PC-9 (cell line): ENCODE results near the gene SH3RF2. TPM values are rescaled to one million over a fixed set of nuclear protein-coding genes. Genes with fewer than 3 reads are reported as not detected.
A peak's percentile ranks its signal among the peaks of the same experiment; 100 is the strongest.

Source experiments
- BruUV-seq: library from RNA; stranded (reverse); fragments of 400-500 nt; replicated peaks from 2 replicates; lab custom pipeline; 2021; lab: Mats Ljungman, UMichigan
- CTCF ChIA-PET: fragments of 300-600 bp; sonication (Branson Sonifier 250); formaldehyde crosslinking; loops from one replicate; lab custom pipeline; 2022; ENCODE audit warnings: antibody characterized with exemption; lab: Charles Lee
- POLR2A ChIA-PET: fragments of 300-600 bp; sonication (Branson Sonifier 250); formaldehyde crosslinking; loops from one replicate; lab custom pipeline; 2022; ENCODE audit warnings: antibody characterized with exemption; ENCODE audit not compliant: unreplicated experiment; lab: Charles Lee
- DNase-seq, 2 experiments: peaks; one replicate each; pipeline versions ENCODE4 v3.0.0 to v3.0.0-alpha.2; 2015 to 2022; ENCODE audit warnings: mixed read lengths in 1 of 2
- H2AFZ ChIP-seq: fragments of 200-600 bp; sonication (generic); 2 replicates; pipeline ENCODE4 v1.8.1; 2017; ENCODE audit warnings: antibody characterized with exemption
- H3F3A ChIP-seq: fragments of 200-600 bp; sonication (generic); 2 replicates; pipeline ENCODE4 v1.8.1; 2017; ENCODE audit warnings: antibody characterized with exemption, mild to moderate bottlenecking, low read depth; ENCODE audit not compliant: insufficient read depth
- H3K27ac ChIP-seq: fragments of 200-600 bp; sonication (generic); 2 replicates; pipeline ENCODE4 v1.6.1; 2016; ENCODE audit warnings: mixed run types
- H3K27me3 ChIP-seq: fragments of 200-600 bp; sonication (generic); 2 replicates; pipeline ENCODE4 v1.6.1; 2016; ENCODE audit warnings: low read depth, mixed run types; ENCODE audit not compliant: insufficient read depth
- H3K36me3 ChIP-seq: fragments of 200-600 bp; sonication (generic); 2 replicates; pipeline ENCODE4 v1.6.1; 2016; ENCODE audit warnings: low read depth, mixed run types
- H3K4me1 ChIP-seq: fragments of 200-600 bp; sonication (generic); replicated peaks from 2 replicates; pipeline ENCODE4 v1.6.1; 2016; ENCODE audit warnings: mixed run types; ENCODE audit not compliant: insufficient read depth
- H3K4me2 ChIP-seq: fragments of 200-600 bp; sonication (generic); 2 replicates; pipeline ENCODE4 v1.6.1; 2017; ENCODE audit warnings: mixed run types
- H3K4me3 ChIP-seq: fragments of 200-600 bp; sonication (generic); 2 replicates; pipeline ENCODE4 v1.6.1; 2016; ENCODE audit warnings: mixed run types
- H3K79me2 ChIP-seq: fragments of 200-600 bp; sonication (generic); 2 replicates; pipeline ENCODE4 v1.6.1; 2017; ENCODE audit warnings: low read depth, mixed run types
- H3K9me2 ChIP-seq: fragments of 200-600 bp; sonication (generic); 2 replicates; pipeline ENCODE4 v1.8.1; 2017; ENCODE audit warnings: mild to moderate bottlenecking; ENCODE audit not compliant: insufficient read depth
- H3K9me3 ChIP-seq: fragments of 200-600 bp; sonication (generic); 2 replicates; pipeline ENCODE4 v1.8.1; 2016; ENCODE audit warnings: low read depth; ENCODE audit not compliant: insufficient read depth
- H4K20me1 ChIP-seq: fragments of 200-600 bp; sonication (generic); 2 replicates; pipeline ENCODE4 v1.8.1; 2017; ENCODE audit not compliant: insufficient read depth
- CTCF ChIP-seq: fragments of 200-600 bp; sonication (generic); conservative IDR thresholded peaks from 2 replicates; pipeline ENCODE4 v1.6.1; 2017; ENCODE audit warnings: mixed run types, antibody characterized with exemption, mild to moderate bottlenecking, moderate library complexity
- EZH2 ChIP-seq: fragments of 200-600 bp; sonication (generic); IDR thresholded peaks from 2 replicates; pipeline ENCODE4 v1.8.0; 2017; ENCODE audit warnings: antibody characterized with exemption, low read depth
- intact Hi-C: fragments of 100-400 bp; cut with micrococcal nuclease; formaldehyde crosslinking; loops from one replicate; pipeline ENCODE4 v1.10.0; 2022; ENCODE audit not compliant: unreplicated experiment
- total RNA-seq: library from RNA; stranded (reverse); gene quantifications from 2 replicates; pipeline ENCODE4 v1.2.3, GENCODE V29; 2021

SH3RF2 gene
- total RNA-seq, 1 experiment from 2014 or later, result 37.2 TPM

DNA sequence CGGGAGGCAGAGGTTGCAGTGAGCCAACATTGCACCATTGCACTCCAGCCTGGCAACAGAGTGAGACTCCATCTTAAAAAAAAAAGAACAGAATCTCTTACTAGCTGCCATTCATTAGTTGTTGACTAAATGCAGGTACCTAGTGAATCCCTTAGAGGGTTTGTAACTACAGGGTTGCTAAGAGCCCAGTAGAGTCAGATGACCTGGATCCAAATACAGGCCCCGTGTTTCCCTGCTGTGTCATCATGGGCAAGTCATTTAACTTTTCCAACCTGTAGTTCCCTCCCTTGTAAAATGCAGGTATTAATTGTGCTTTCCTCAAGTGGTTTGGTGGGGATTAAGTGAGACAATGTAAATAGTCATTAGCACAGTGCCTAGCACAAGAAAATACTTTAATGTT, 136.2 kb downstream of the SH3RF2 start:
- ChIA-PET POLR2A (no interaction called here), CTCF (no interaction called here)

DNA sequence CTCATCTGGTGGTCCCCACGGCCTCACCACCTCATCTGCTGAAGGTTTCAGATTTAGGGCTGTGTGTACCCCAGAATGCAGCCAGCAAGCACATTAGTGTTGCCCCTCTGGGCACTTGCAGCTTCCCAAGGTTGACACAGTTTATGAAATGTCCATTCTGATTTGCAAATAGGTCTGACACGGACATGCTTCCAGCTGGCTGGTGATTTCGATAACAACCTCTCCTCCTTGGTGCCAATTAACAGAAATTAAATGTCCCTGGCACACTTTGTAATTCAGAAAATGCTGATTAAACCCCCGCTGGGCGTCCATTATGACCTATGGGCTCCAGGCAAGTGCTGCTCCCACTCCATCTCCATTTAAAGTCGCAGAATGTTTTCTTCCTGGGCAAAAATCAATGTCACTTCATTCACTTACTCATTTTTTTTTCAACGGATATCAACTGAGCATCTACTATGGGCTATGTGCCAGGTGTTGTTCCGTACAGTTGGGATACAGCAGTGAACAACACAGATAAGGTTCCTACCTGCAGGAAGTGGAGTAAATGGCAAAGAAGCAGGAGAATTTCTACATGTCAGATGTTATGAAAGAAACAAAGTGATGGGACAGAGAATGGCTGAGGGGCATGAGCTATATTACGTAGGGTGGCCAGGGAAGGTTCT, 137.0 kb downstream of the SH3RF2 start:
- ChIA-PET CTCF (no interaction called here), POLR2A (no interaction called here)

More for the DNA sequence above, 136.2 kb downstream of the SH3RF2 start:
- no peaks in the 10 kb centered on the region for H3K9me3 ChIP-seq
- H3K36me3 ChIP-seq, result no peaks in the 10 kb centered on the region
- DNase-seq, result no peak
- H2AFZ ChIP-seq, result no peak overlapping the region
- H3K79me2 ChIP-seq, result no peaks in the 10 kb centered on the region
- no peaks in the 10 kb centered on the region for H3K4me1 ChIP-seq
- no peak overlapping the region for H3K27ac ChIP-seq
- H3K4me2 ChIP-seq, result no peak overlapping the region
- H3K27me3 ChIP-seq, result no peaks in the 10 kb centered on the region
- no peaks in the 10 kb centered on the region for H3K9me2 ChIP-seq
- H3F3A ChIP-seq, result no peaks in the 10 kb centered on the region
- BruUV-seq, result no TSS peak
- intact Hi-C loops, result no loop called here
- H3K4me3 ChIP-seq, result no peak overlapping the region
- H4K20me1 ChIP-seq, result no peaks in the 10 kb centered on the region
- TF ChIP-seq CTCF (no peak), EZH2 (no peak)

GRCh38 chr5:146076028-146076427, 139.7 kb downstream of the SH3RF2 start:
- Histone ChIP-seq H3K4me3 (no peak overlapping the region), H3K79me2 (no peaks in the 10 kb centered on the region), H3K36me3 (no peaks in the 10 kb centered on the region), H3K27me3 (no peaks in the 10 kb centered on the region), H3K9me2 (no peaks in the 10 kb centered on the region), H3K4me1 (no peaks in the 10 kb centered on the region), H3K9me3 (no peaks in the 10 kb centered on the region), H4K20me1 (no peaks in the 10 kb centered on the region), H3F3A (no peaks in the 10 kb centered on the region), H3K4me2 (no peak overlapping the region), H2AFZ (no peak overlapping the region), H3K27ac (no peak overlapping the region)
- POLR2A ChIA-PET, result no interaction called here
- intact Hi-C loops, result no loop called here
- peak in 1 of 2 experiments; percentile 46 for DNase-seq
- CTCF ChIA-PET, result no interaction called here
- TF ChIP-seq EZH2 (no peak), CTCF (no peak)
- BruUV-seq, result no TSS peak

More for the DNA sequence above, 137.0 kb downstream of the SH3RF2 start:
- Histone ChIP-seq H3F3A (no peaks in the 10 kb centered on the region), H3K9me2 (no peaks in the 10 kb centered on the region), H3K4me2 (no peak overlapping the region), H3K4me1 (no peaks in the 10 kb centered on the region), H3K36me3 (no peaks in the 10 kb centered on the region), H3K79me2 (no peaks in the 10 kb centered on the region), H3K27me3 (no peaks in the 10 kb centered on the region), H4K20me1 (no peaks in the 10 kb centered on the region), H3K27ac (no peak overlapping the region), H3K9me3 (no peaks in the 10 kb centered on the region), H2AFZ (no peak overlapping the region), H3K4me3 (no peak overlapping the region)
- TF ChIP-seq CTCF (no peak), EZH2 (no peak)
- no TSS peak for BruUV-seq
- intact Hi-C loops, result no loop called here
- no peak for DNase-seq
